ENCODE measurements around the gene SGCD.

The SGCD gene

GRCh38 chr5:156695774-156696173, 368.8 kb downstream of the SGCD start:
- no peak for DNase-seq (ENCODE audit: low read depth)

- no peak for DNase-seq (ENCODE audit: low read depth)
These were observed 371.4 kb downstream of the SGCD start for GRCh38 chr5:156698323-156698722.

- no peak for DNase-seq (ENCODE audit: low read depth)
These were observed 372.2 kb downstream of the SGCD start for GRCh38 chr5:156699147-156699546.

- no peak for DNase-seq (ENCODE audit: low read depth)
These were observed 377.2 kb downstream of the SGCD start for GRCh38 chr5:156704139-156704538.

DNA sequence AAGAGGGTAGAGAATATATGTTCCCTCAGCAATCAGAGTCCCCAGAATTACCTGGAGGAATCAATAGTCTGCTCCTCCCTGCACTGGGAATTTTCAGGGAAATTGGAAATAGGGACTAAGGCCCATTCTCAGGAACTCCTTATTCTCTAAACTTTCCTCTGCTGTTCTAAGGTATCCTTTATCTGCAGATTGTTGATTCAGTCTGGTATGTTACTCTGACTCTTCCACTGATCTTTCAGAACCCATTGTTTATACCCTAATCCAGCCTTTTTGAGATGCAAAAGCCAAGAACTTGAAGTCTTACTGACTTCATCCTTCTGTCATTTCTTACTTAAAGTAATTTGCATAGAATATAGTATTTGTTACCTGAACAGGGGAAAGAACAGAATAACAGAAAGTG, 379.7 kb downstream of the SGCD start:
- DNase-seq (ENCODE audit: low read depth) = no peak

DNA sequence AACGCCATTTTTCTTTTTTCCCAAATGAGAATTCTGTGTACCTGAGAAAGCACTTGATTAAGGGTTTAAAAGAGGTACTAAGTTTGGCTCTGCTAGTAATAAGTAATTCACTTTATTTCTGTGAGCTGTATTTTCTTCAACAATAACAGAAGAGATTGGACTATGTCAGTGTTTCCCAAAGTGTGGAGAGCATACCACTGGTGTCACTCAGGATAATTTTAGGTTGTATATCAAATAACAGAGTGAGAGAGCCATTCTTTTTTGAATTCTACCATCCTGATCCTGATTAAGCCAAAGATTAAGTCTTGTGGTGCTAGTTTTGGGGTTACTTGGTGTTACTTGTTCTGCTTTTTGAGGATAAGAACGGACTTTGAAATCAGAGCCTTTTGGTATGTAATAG, 380.8 kb downstream of the SGCD start:
- DNase-seq (ENCODE audit: low read depth) = no peak

GRCh38 chr5:156715287-156715686, 388.3 kb downstream of the SGCD start:
- no peak for DNase-seq (ENCODE audit: low read depth)

DNA sequence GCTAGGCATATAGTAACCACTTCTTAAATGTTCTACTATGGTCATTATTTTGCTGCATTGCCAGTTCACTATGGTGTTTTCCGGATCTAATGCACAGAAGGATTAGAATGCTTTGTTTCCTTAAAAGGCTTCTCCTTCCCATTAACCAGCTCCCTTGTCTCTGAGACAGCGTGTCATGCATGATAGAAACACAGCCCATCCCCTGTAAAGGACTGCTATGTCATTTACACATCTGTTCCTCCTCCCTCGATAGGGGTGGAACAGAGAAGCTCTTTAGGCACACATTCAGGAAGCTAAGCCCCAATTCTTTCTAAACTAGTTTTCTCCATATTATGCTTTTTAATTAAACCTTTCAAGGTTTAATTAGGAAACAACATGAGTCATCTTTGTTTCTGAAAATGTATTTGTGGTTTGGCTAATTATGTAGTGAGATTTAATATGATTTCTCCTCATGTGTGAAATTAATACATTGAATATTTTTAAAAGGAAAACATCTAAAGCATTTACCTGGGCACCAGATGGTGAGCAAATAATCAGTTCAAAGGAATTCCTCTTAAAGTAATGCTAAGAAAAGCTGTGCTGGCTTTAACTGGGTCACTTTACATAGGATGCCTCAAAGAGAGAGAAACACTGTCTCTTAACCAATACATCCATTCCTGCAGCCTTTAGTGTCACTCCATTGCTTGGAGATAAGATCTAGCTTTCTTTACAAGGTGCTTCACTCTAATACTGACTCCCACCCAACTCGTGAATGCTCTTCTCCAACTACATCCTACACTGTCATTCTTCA, 389.8 kb downstream of the SGCD start:
- no peak for DNase-seq (ENCODE audit: low read depth)

GRCh38 chr5:156718985-156719384, 392.0 kb downstream of the SGCD start:
- DNase-seq (ENCODE audit: low read depth) = no peak

DNA sequence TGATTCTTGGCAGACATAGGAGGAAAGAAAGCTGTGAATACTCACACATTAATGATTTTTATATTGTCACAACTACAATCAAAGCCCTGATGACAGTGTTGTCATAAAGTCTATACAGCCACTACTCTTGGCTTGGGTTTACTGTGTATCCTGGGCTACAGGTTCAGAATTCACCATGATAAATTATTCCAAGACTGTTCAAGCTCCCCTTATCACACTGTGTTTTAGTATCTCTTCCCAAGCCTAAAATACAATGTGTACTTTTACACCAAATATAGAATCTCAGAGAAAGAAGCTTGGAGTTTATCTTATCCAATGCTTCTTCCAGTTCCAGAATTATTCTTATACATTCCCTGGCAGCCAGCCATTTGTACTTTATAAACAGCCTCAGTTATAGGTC, 395.4 kb downstream of the SGCD start:
- DNase-seq (ENCODE audit: low read depth) = no peak

- no peak for DNase-seq (ENCODE audit: low read depth)
These were observed 408.5 kb downstream of the SGCD start for GRCh38 chr5:156735477-156735876.

DNA sequence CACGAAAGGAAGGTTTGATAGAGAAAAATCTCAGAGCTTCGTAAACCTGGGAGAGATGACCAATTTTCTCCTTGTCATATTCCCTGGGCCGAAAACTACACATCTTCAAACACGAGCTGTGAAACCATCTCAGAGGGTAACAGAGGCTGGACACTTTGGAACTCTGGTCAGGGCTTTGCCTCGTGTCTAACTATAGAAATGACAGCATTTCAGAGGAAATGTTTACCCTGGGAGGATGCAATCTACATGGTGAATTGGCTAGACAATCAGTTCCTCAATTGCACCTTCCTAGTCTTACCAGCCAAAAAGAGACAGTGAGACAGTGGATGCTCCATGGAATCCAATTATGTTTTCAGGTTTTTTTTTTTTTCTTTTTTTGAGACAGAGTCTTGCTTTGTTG, 414.6 kb downstream of the SGCD start:
- no peak for DNase-seq (ENCODE audit: low read depth)

DNA sequence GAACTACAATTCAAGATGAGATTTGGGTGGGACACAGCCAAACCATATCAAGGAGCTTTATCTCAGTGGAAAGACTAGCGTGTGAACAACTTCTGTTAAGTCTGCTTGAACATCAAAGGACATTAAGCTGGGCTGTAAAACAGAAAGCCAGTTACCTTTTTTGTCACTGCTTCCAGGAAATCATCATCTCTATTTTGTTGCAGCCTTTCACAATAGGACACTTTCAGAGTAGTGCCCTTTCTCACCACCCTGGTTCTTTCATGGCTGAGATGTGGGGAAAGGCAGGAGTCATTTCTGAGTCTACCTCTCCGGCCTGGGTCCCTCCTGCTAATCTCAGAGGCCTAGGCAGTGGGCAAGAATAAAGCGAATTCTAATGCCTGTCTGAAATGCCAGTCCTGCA, 426.9 kb downstream of the SGCD start:
- no peak for DNase-seq (ENCODE audit: low read depth)

DNA sequence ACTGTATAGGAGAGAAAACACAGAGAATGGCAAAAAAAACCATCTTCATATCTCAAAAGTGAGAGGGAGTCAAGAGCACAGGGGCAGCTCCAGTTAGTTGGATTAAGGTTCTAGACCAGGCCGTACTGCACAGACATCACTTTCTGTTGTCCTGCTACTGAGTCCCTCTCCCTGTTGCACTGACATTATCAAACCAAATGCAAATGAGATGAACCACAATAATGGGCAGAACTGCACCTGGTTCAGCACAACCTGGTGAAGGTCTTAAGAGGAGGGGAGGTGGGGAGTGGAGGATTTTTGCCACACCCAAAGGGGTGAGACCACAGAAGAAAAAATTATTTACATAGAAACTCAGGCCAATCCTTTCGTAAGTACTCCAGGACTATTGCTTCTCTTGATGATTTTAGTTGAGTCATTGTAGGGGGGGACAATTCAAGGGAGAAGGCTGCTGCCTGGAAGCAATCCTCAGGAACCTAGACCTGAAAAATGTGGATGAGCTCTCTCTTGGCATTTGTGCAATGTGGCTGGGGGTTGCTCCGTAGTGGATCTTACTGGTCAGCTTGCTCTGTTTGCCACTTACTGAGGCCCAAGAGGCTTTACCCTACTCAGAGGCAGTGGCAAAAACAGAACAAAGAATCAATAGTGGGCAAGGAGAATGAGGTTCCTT, 428.6 kb downstream of the SGCD start:
- DNase-seq (ENCODE audit: low read depth) = no peak

GRCh38 chr5:156758011-156758791, 431.2 kb downstream of the SGCD start:
- DNase-seq (ENCODE audit: low read depth) = no peak

DNA sequence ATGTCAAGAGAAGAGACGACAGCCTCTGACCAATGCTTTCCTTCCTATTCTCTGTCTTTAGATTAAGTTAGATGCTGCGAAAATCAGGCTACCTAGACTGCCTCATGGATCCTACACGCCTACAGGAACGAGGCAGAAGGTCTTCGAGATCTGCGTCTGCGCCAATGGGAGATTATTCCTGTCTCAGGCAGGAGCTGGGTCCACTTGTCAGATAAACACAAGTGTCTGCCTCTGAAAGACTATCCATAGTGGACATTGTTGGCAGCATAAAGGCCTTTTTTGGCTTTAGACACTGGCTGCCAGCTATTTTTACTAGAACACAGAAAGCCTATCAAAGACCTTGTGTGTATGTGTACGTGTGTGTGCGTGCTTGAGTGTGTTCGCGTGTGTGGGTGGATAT, 432.2 kb downstream of the SGCD start:
- DNase-seq (ENCODE audit: low read depth) = no peak

DNA sequence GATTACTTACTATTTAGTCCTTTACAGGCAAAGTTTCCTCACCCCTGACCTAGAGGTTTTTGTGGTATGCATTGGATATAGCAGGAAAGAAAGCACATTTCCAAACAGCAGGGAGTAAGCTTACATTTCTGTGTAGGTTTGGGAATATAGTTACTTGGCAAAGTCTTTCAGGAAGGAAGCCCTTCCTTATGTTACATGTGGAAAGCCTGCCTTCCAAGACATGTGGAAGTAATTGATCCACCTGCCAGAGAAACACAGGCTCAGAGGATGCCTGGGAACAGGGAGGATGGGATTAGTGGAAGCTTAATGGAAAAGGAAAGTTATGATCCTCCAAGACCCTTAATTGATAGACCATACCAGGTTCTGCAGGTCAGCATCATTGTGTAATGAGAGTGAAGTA, 435.8 kb downstream of the SGCD start:
- no peak for DNase-seq (ENCODE audit: low read depth)

- no peak for DNase-seq (ENCODE audit: low read depth)
These were observed 437.4 kb downstream of the SGCD start for GRCh38 chr5:156764176-156764971.

- no peak for DNase-seq (ENCODE audit: low read depth)
These were observed 447.3 kb downstream of the SGCD start for GRCh38 chr5:156774273-156774672.

DNA sequence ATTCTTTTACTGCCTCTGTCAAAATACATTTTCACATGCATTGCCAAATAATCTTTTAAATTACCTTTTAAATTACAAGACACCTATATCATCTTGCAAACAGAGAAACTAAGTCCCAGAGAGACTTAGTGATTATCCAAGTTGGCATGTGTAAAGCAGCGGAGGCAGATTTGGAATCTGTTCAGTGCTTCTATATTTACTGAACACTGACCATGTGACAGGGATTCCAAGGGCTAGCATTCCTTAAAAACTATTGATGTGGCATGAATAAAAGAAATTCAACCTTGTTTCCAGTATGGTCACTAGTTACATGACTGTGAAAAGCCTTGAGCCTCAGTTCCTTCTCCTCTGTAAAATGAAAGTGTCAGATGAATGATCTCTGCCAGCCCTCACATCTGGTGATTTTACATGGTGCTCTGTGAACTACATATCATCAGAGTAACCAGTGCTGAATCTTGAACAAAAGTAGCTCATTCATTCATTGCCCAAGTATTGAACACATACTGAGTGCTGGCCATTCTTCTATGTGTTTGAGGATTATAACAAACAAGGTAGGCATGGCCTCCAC, 451.3 kb downstream of the SGCD start:
- DNase-seq (ENCODE audit: low read depth) = no peak

GRCh38 chr5:156778752-156779151, 451.8 kb downstream of the SGCD start:
- no peak for DNase-seq (ENCODE audit: low read depth)

DNA sequence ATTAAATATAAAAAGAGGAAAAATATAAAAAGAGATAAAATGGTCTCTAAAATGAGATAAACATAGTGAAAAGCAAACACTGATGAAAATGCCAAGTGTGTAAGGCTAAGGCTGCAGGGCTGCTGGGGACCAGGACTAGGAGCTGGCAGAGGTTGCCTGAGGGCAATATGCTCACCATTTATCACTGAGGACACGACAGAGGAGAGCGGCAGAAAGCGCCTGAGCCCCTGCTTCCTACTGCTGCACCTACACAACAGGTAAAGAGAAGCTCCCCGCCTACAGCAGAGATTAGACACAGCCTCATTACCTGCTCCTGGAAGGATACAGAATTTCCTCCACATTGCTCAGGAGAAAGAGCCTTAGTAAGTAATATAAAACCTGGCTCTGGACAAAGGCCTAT, 452.5 kb downstream of the SGCD start:
- DNase-seq (ENCODE audit: low read depth) = no peak
